OCI-M2 (cell line): Measurements from ENCODE around the gene PHLDB2.
A peak's percentile ranks its signal among the peaks of the same experiment; 100 is the strongest.

Experiments used
- DNase-seq: peaks from one replicate; lab custom pipeline; 2025; ENCODE audit not compliant: unreplicated experiment; lab: John Stamatoyannopoulos, UW

PHLDB2 gene

GRCh38 chr3:111956995-111957734, 98.1 kb downstream of the PHLDB2 start:
- DNase-seq = no peak

GRCh38 chr3:111961461-111962164, 102.5 kb downstream of the PHLDB2 start:
- DNase-seq = no peak

DNA sequence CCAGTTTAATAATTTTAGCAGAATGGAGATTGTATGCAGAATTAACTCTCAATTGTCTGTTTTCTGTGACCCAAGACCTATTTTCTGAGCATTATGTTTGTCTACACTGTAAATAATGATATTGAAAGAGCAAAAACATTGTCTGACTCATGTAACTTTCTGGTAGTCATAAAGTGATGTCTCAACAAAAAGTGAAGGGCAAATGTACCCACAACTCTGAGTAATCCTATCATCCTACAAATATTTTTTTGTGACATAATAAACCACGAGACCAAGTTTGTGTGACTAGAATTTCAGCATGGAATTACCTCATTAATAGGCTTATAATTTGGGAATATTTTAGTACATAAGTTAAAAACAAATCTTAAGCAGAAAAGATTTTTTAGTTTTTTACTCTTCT, 104.4 kb downstream of the PHLDB2 start:
- no peak for DNase-seq

DNA sequence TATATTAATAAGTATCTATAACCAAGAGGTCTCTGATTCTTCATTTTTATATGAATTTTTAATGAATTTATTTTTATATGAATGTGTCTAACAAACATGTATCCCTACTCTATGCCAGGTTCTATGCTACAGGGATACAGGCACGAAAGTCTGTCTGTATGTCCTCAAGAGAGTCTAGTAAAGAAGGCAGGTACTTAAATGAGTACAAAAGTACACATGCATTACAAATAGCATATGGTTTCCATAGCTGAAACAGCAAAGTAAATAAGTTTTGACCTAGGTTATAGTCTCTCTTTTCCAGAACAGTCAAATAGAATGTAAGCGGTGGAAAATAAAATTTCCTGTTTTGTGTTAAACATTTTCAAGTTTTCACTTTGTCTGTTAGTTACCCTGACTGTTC, 106.4 kb downstream of the PHLDB2 start:
- no peak for DNase-seq

GRCh38 chr3:111967068-111967467, 108.0 kb downstream of the PHLDB2 start:
- no peak for DNase-seq

GRCh38 chr3:111967651-111968274, 108.7 kb downstream of the PHLDB2 start:
- DNase-seq = peak; percentile 39

- no peak for DNase-seq
These were observed 109.4 kb downstream of the PHLDB2 start for GRCh38 chr3:111968319-111969054.

DNA sequence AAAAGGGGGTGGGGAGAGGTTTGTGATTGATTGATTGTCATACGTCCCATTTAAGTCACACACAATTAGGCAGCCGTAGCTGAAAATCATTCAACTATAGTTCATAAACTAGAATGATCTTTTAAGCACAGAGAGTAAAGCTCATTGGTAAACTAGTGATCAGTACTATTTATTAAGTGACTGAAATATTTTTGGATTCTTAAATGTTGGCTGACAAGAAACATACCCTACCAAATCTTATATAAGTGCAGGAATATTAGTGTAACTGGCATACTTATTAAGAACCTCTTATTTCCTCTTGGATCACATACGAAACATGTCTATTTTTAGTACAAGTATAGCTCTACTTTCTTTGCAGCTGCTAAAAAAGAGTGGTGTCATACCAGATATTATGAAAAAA, 111.3 kb downstream of the PHLDB2 start:
- no peak for DNase-seq

- no peak for DNase-seq
These were observed 112.6 kb downstream of the PHLDB2 start for GRCh38 chr3:111971533-111972130.

DNA sequence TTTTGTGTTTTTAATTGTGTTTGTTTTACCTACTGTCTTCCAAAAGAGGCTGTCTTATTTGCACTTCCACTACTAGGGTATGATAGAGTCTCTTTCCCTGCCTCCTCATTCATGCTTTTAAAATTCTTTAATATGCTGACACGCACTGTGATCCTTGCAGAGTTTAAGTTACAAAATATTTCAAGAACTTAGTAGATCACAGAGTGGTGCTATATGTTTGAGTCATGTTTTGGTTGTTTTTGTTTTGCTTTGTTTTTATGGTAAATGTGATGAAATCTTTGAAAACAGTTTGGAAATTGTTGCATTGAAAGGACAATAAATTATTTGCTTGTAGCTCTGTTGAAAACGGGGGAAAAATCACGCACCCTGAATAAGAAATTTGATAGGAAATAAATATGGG, 113.8 kb downstream of the PHLDB2 start:
- DNase-seq = no peak

- DNase-seq = no peak
These were observed 116.1 kb downstream of the PHLDB2 start for GRCh38 chr3:111975131-111975530.

DNA sequence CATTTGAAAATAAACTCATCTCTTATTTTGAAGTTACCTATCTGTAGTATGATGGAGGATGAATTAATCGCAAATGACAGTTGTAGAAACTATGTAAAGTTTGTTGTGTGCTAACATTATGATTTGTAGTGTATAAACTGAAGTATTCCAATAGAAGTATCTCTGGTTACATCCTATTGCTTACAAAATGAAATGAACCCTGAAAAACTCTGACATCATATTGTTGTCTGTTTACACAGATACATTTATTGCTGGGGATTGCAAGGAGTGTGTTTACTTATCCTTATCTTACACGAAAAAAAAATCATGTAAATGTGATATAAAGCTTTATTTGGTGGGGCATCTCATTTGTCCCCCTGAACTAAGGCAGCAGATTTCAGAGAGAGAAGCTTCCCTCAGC, 117.2 kb downstream of the PHLDB2 start:
- DNase-seq = no peak

GRCh38 chr3:111978583-111979433, 119.7 kb downstream of the PHLDB2 start, which contains the start of gene ABHD10:
ABHD10 (plus strand) TSS chr3:111979026; CDS start chr3:111979062, 36 bp downstream.
- peak; percentile 55 for DNase-seq

DNA sequence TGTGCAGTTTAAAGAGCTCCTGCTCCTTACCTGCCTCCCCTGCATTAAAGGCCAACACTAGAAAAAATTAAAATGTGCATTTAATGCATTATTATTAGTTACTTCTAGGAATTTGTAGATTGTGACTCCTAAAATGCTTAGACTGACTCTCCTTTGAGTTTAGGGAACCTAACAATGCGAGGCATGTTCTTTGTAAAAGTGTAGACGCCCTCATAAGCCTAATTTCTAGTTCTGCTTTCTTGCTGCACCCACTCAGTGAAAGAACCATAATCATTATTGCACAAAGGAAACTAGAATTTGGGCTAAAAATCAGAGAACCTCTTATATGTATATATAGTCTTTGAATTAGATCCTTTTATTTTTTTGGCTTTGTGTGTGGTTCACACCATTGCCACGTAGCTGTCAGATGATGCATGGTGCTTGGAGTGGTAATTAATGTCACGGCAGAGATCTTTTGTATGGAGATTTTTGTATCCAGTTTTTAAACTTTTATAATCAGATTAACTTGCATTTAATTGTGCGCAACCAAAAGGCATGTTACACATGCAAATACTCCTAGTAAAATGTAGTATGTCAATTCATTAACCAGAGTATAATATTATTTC, 120.5 kb downstream of the PHLDB2 start:
- peak; percentile 32 for DNase-seq

- DNase-seq = no peak
These were observed 121.8 kb downstream of the PHLDB2 start for GRCh38 chr3:111980716-111981456.

- no peak for DNase-seq
These were observed 122.3 kb downstream of the PHLDB2 start for GRCh38 chr3:111981457-111981763.

DNA sequence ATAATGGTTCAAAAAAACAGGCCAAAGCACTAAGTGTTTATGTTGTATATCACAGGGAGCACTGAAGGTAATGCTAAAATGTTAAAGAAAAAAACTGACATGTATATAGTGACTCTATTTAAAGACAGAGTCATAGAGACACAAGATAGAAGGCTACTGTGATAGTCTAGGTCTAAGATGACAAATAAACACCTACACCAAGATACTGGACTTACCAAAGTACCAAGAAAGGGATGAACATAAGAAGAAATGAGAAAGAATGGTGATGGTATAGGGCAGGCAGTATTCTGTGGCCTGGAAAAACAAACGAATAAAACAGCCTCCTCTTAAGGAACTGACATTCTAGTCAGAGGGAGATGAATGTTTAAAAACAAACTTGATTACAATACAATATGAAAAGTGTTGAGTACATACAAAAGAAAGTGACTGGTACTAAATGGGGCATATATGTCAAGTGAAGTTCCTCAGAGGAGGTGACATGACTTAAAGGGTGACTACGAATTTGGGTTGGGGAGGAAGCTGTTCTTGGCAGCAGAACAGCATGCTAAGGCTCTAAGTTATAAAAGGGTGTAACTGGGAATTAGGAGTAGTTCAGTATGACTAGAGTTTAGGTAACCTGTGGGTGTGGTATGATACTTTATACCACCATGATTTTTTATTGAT, 125.7 kb downstream of the PHLDB2 start:
- no peak for DNase-seq

- DNase-seq = no peak
These were observed 127.7 kb downstream of the PHLDB2 start for GRCh38 chr3:111986800-111987199.
